Gastroesophageal sphincter (tissue), 3 donors: ENCODE data around the gene CPNE5.

Experiments used
- EP300 ChIP-seq: sonication (generic); formaldehyde crosslinking; IDR thresholded peaks from one replicate; pipeline ENCODE4 v1.6.1; 2017; ENCODE audit warnings: antibody characterized with exemption, mild to moderate bottlenecking
- POLR2A ChIP-seq, 2 donors: fragments of 450-650 bp; IDR thresholded peaks; one replicate each; pipeline ENCODE4 v1.6.1; 2017; ENCODE audit warnings: antibody characterized with exemption in 2 of 2, mild to moderate bottlenecking in 2 of 2, moderate library complexity in 1 of 2
- POLR2AphosphoS5 ChIP-seq: sonication (generic); formaldehyde crosslinking; IDR thresholded peaks from one replicate; pipeline ENCODE4 v1.6.1; 2017; ENCODE audit warnings: antibody characterized with exemption
- TF ChIP-seq, protein P1 (sequence below), 4 experiments: fragments of 200-600 bp in 2 of 4; fragments of 450-650 bp in 2 of 4; sonication (generic) in 1 of 4; IDR thresholded peaks; one replicate each; pipeline ENCODE4 v1.5.1; 2017 to 2019; ENCODE audit warnings: antibody characterized with exemption in 4 of 4, mild to moderate bottlenecking in 2 of 4, moderate library complexity in 2 of 4

DNA sequence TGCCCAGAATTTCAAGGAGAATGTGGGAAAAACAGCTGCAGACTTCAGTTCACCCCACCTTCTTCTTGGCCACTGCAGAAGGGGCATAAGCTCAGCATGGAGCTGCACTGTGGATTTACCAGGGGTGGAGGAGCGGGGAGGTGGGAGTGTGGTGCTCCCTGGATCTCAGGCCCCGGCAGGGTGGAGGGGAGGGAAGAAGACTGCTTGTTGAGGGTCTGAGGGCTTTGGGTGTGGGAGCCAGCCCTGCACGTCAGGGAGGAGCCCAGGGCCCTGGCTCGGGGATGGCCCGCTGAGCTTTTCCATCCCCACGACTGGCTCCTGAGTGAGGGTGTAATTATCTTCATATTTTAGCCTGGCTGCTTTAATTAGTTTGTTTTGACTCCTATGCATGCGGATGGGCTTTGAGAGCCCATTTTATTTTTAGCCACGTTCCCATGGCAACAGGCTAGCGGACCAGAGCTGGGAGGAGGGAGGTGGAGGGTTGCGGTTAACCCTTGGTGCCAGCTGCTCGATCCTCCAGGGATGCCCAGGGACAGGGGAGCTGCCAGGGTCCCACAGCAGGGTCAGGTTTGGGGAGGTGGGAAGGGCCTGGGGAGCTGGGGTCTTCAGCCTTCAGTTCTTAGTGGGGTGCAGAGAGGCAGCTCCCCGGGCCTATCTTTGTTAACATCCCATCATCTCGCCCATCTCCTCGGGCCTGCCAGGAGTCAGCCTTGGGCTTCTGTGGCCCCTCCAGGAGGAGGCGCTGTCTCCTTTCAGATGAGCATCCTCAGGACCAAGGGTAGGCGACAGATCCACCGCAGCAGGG is 73.4 kb downstream of the CPNE5 start:
- TF ChIP-seq POLR2AphosphoS5 (no peak), POLR2A (IDR thresholded peaks at IDR 0.05) (no peak), EP300 (no peak)
- TF ChIP-seq, protein P1, sequence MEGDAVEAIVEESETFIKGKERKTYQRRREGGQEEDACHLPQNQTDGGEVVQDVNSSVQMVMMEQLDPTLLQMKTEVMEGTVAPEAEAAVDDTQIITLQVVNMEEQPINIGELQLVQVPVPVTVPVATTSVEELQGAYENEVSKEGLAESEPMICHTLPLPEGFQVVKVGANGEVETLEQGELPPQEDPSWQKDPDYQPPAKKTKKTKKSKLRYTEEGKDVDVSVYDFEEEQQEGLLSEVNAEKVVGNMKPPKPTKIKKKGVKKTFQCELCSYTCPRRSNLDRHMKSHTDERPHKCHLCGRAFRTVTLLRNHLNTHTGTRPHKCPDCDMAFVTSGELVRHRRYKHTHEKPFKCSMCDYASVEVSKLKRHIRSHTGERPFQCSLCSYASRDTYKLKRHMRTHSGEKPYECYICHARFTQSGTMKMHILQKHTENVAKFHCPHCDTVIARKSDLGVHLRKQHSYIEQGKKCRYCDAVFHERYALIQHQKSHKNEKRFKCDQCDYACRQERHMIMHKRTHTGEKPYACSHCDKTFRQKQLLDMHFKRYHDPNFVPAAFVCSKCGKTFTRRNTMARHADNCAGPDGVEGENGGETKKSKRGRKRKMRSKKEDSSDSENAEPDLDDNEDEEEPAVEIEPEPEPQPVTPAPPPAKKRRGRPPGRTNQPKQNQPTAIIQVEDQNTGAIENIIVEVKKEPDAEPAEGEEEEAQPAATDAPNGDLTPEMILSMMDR (IDR thresholded peaks at IDR 0.05), result peak in 3 of 4 experiments; percentile 88 to 91 (median 89)
